HG02610 (cell line): Measurements from ENCODE around the gene CENPO.

Experiments used
- ATAC-seq: cut with Tn5 transposase; IDR thresholded peaks from one replicate; pipeline ENCODE4 v1.9.1; 2021; ENCODE audit warnings: mild to moderate bottlenecking, moderate library complexity; ENCODE audit not compliant: unreplicated experiment

The CENPO gene

GRCh38 chr2:24836206-24836605, 43.0 kb downstream of the CENPO start:
- no peak for ATAC-seq

- ATAC-seq: no peak
These were observed 43.5 kb downstream of the CENPO start for GRCh38 chr2:24836706-24837105.

GRCh38 chr2:24837996-24838513, 44.8 kb downstream of the CENPO start:
- ATAC-seq: no peak

GRCh38 chr2:24838541-24838940, 45.3 kb downstream of the CENPO start:
- ATAC-seq: no peak

GRCh38 chr2:24839729-24840128, 46.5 kb downstream of the CENPO start:
- ATAC-seq: no peak

GRCh38 chr2:24840164-24840869, 47.1 kb downstream of the CENPO start:
- no peak for ATAC-seq

GRCh38 chr2:24840962-24841945, 48.0 kb downstream of the CENPO start:
- ATAC-seq: no peak

- no peak for ATAC-seq
These were observed 49.1 kb downstream of the CENPO start for GRCh38 chr2:24842081-24843050.

GRCh38 chr2:24843330-24843860, 50.2 kb downstream of the CENPO start:
- ATAC-seq: no peak

- no peak for ATAC-seq
These were observed 50.9 kb downstream of the CENPO start for GRCh38 chr2:24844023-24844685.

- ATAC-seq: no peak
These were observed 52.5 kb downstream of the CENPO start for GRCh38 chr2:24845691-24846090.

- ATAC-seq: no peak
These were observed 57.7 kb downstream of the CENPO start for GRCh38 chr2:24850944-24851343.

GRCh38 chr2:24852026-24852425, 58.8 kb downstream of the CENPO start:
- no peak for ATAC-seq

- no peak for ATAC-seq
These were observed 59.3 kb downstream of the CENPO start for GRCh38 chr2:24852431-24853020.

GRCh38 chr2:24853046-24853445, 59.8 kb downstream of the CENPO start:
- ATAC-seq: no peak

- ATAC-seq: no peak
These were observed 60.8 kb downstream of the CENPO start for GRCh38 chr2:24853996-24854395.

GRCh38 chr2:24855022-24855622, 61.9 kb downstream of the CENPO start:
- ATAC-seq: no peak

GRCh38 chr2:24855726-24856125, 62.5 kb downstream of the CENPO start:
- no peak for ATAC-seq

GRCh38 chr2:24856791-24857211, 63.6 kb downstream of the CENPO start:
- no peak for ATAC-seq
